ENCODE measurements around the gene CBX5. TPM values are rescaled to one million over a fixed set of nuclear protein-coding genes. Genes with fewer than 3 reads are reported as not detected.
A peak's percentile ranks its signal among the peaks of the same experiment; 100 is the strongest.

Gene CBX5
- total and polyA plus RNA-seq, 2 of the 8 experiments (the other 6 are each of a cell fraction or from before 2014, with no cell fraction given) = 62.4 to 231 TPM

- TF ChIP-seq SAP30 (IDR thresholded peaks at IDR 0.05; ENCODE audit: insufficient read depth, insufficient replicate concordance, low read length) (no peak), EGR1 (IDR thresholded peaks at IDR 0.05; ENCODE audit: borderline replicate concordance, low read depth, low read length) (no peak), ASH2L (IDR thresholded peaks at IDR 0.05; ENCODE audit: low read length) (no peak), BCL11A (IDR thresholded peaks at IDR 0.05; ENCODE audit: low read depth in 2 of 2, low read length in 2 of 2) (no peak), E2F6 (IDR thresholded peaks at IDR 0.05) (no peak), PHF8 (conservative IDR thresholded peaks at IDR 0.05; ENCODE audit: low read depth, low read length) (no peak), CTBP2 (IDR thresholded peaks at IDR 0.05; ENCODE audit: borderline replicate concordance, insufficient read depth, insufficient read length, low read length) (no peak), POLR2A (IDR thresholded peaks at IDR 0.05; ENCODE audit: control extremely low read depth in 1 of 2, low read depth in 2 of 2, low read length in 2 of 2) (no peak), RAD21 (IDR thresholded peaks at IDR 0.05 in 1 of 2, conservative IDR thresholded peaks at IDR 0.05 in 1 of 2; ENCODE audit: low read depth in 2 of 2, low read length in 2 of 2) (peak; percentile 81 to 92), SIN3A (conservative IDR thresholded peaks at IDR 0.05 in 1 of 2, IDR thresholded peaks at IDR 0.05 in 1 of 2; ENCODE audit: low read depth in 1 of 2, low read length in 2 of 2) (no peak), POLR2AphosphoS5 (IDR thresholded peaks at IDR 0.05; ENCODE audit: low read depth, low read length) (no peak), SP4 (IDR thresholded peaks at IDR 0.05; ENCODE audit: low read length) (peak; percentile 78; the same call in 1 of the 2 replicates), HDAC2 (IDR thresholded peaks at IDR 0.05; ENCODE audit: borderline replicate concordance in 1 of 2, low read depth in 2 of 2, low read length in 2 of 2) (no peak), TEAD4 (IDR thresholded peaks at IDR 0.05; ENCODE audit: low read depth, low read length) (no peak), SRF (IDR thresholded peaks at IDR 0.05; ENCODE audit: low read depth, low read length) (no peak), GABPA (IDR thresholded peaks at IDR 0.05; ENCODE audit: borderline replicate concordance, insufficient read depth, low read length) (no peak), CTCF (IDR thresholded peaks at IDR 0.05; ENCODE audit: control extremely low read depth in 1 of 3, insufficient read depth in 1 of 3, low read depth in 1 of 3, low read length in 3 of 3) (peak; percentile 91 to 95 (median 93)), TAF1 (IDR thresholded peaks at IDR 0.05; ENCODE audit: low read depth, low read length) (no peak), EP300 (IDR thresholded peaks at IDR 0.05; ENCODE audit: borderline replicate concordance in 1 of 2, low read depth in 2 of 2, low read length in 2 of 2) (no peak), BACH1 (IDR thresholded peaks at IDR 0.05; ENCODE audit: low read length) (no peak)
These were observed 14.4 kb upstream of the CBX5 start (continued) for GRCh38 chr12:54294152-54294952.
